Peyer's patch (tissue), 4 donors: ENCODE measurements around the gene NIPSNAP2. TPM values are rescaled to one million over a fixed set of nuclear protein-coding genes. Genes with fewer than 3 reads are reported as not detected.
"Not testable (repeated sequence)": the region's sequence is repeated elsewhere in the genome, so short reads cannot be mapped to it uniquely, and the experiment has no call there.

Experiments used
- DNase-seq, 3 donors: peaks; one replicate each; pipeline ENCODE4 v3.0.0-alpha.2; 2017 to 2019
- H3K27ac ChIP-seq, 4 donors: fragments of 200-600 bp; sonication (generic); one replicate each; pipeline ENCODE4 v1.5.1; 2016 to 2019
- H3K27me3 ChIP-seq, 2 donors: fragments of 200-600 bp; sonication (generic); one replicate each; pipeline ENCODE4 v1.5.1; 2019
- H3K36me3 ChIP-seq, 3 donors: fragments of 200-600 bp; sonication (generic); one replicate each; pipeline ENCODE4 v1.5.1; 2016 to 2019
- H3K4me1 ChIP-seq, 4 donors: fragments of 200-600 bp; sonication (generic); one replicate each; pipeline ENCODE4 v1.5.1; 2016 to 2019
- H3K4me3 ChIP-seq, 4 donors: fragments of 200-600 bp; sonication (generic); 1 replicate in 3 of 4; 2 replicates in 1 of 4; pipeline ENCODE4 v1.5.1; 2016 to 2019; ENCODE audit warnings: mild to moderate bottlenecking in 1 of 4
- H3K9me3 ChIP-seq, 4 donors: fragments of 200-600 bp; sonication (generic); one replicate each; pipeline ENCODE4 v1.5.1; 2016 to 2019; ENCODE audit warnings: mild to moderate bottlenecking in 1 of 4
- POLR2A ChIP-seq, 2 donors: fragments of 450-650 bp; IDR thresholded peaks; one replicate each; pipeline ENCODE4 v1.5.1; 2017; ENCODE audit warnings: antibody characterized with exemption in 2 of 2, mild to moderate bottlenecking in 2 of 2, moderate library complexity in 2 of 2
- total RNA-seq, 4 donors: library from RNA; depleted of rRNA; stranded (reverse); fragments of >200 nt; gene quantifications; one replicate each; pipeline ENCODE4 v1.1.0, GENCODE V29; 2016
- TF ChIP-seq, protein P1 (sequence below), 6 experiments: fragments of 450-650 bp in 4 of 6; fragments of 200-600 bp in 2 of 6; sonication (generic) in 1 of 6; IDR thresholded peaks; one replicate each; pipeline ENCODE4 v1.5.1; 2017 to 2019; ENCODE audit warnings: antibody characterized with exemption in 6 of 6, mild to moderate bottlenecking in 3 of 6, moderate library complexity in 1 of 6

NIPSNAP2 gene
- total RNA-seq, 4 donors from 2014 or later: 37.5 to 87.5 (median 54.2) TPM

DNA sequence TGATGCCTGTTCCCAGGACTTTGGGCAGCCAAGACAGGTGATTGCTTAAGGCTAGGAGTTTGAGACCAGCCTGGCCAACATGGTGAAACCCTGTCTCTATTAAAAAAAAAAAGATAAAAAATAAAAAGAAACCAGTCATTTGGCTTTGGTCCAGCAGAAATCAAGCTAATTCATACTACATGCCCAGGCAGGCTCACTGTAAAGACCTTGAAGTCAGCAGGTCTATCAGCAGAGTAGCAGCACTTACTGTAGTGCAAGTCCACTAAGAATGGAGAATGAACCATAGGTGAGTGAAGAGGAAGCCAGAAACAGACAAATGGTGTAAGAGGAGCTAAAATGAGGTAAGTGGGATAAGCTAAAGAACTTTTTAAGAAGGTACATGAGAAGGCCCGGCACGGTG lies 62.2 kb downstream of the NIPSNAP2 start:
- no peaks in the 10 kb centered on the region for H3K27me3 ChIP-seq
- no peak for DNase-seq
- TF ChIP-seq, protein P1, sequence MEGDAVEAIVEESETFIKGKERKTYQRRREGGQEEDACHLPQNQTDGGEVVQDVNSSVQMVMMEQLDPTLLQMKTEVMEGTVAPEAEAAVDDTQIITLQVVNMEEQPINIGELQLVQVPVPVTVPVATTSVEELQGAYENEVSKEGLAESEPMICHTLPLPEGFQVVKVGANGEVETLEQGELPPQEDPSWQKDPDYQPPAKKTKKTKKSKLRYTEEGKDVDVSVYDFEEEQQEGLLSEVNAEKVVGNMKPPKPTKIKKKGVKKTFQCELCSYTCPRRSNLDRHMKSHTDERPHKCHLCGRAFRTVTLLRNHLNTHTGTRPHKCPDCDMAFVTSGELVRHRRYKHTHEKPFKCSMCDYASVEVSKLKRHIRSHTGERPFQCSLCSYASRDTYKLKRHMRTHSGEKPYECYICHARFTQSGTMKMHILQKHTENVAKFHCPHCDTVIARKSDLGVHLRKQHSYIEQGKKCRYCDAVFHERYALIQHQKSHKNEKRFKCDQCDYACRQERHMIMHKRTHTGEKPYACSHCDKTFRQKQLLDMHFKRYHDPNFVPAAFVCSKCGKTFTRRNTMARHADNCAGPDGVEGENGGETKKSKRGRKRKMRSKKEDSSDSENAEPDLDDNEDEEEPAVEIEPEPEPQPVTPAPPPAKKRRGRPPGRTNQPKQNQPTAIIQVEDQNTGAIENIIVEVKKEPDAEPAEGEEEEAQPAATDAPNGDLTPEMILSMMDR (IDR thresholded peaks at IDR 0.05): no peak
- no peak for TF ChIP-seq POLR2A (IDR thresholded peaks at IDR 0.05)
- no peak overlapping the region for H3K4me3 ChIP-seq
- peaks cover 0 to 9% (median 0%) of the 10 kb centered on the region in 4 donors for H3K4me1 ChIP-seq
- H3K36me3 ChIP-seq: no peaks in the 10 kb centered on the region
- no peak overlapping the region for H3K27ac ChIP-seq
- no peaks in the 10 kb centered on the region for H3K9me3 ChIP-seq

DNA sequence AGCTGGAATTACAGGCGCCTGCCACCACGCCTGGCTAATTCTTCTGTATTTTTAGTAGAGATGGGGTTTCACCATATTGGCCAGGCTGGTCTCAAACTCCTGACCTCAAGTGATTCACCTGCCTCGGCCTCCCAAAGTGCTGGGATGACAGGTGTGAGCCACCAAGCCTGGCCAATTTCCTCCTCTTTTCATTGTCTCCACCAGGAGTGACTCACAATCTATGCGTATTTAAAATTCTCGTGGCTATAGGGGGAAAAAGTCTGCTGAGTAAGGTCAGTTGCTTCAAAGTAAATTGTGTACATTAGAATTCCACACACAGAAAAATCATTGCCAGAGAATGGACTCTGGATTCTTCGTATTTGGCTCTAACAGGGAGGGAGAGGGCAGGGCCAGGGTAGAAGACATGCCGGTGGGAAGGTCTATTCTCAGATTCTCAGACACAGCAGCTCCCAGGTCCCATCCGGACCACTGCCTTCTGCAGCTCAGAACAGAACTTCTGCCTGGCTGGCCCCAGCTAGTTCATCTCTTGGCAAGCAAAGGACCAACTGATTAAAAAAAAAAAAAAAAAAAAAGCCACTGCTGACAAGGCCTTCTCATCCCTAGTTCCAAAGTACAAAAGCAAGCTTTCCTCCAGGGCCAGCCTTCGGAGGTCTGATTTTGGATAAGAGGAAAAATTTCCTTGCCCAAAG lies 64.7 kb downstream of the NIPSNAP2 start:
- H3K27me3 ChIP-seq: no peaks in the 10 kb centered on the region
- H3K4me1 ChIP-seq: peaks cover 0 to 16% (median 1%) of the 10 kb centered on the region in 4 donors
- no peak for TF ChIP-seq POLR2A (IDR thresholded peaks at IDR 0.05)
- TF ChIP-seq, protein P1 (IDR thresholded peaks at IDR 0.05): no peak
- no peak overlapping the region for H3K4me3 ChIP-seq
- no peaks in the 10 kb centered on the region for H3K36me3 ChIP-seq
- no peak for DNase-seq
- H3K9me3 ChIP-seq: no peaks in the 10 kb centered on the region
- peak overlapping the region in 2 of 4 donors; percentile 26 to 59 for H3K27ac ChIP-seq

DNA sequence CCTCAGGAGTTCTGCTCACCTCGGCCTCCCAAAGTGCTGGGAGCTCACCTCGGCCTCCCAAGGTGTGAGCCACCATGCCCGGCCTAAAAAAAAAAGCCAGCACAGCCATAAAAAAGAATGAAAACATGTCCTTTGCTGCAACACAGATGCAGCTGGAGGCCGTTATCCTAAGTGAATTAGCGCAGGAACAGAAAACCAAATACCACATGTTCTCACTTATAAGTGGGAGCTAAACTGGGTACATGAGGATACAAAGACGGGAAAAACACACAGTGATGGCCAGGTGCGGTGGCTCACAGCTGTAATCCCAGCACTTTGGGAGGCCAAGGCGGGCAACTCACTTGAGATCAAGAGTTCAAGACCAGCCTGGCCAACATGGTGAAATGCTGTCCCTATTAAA lies 66.0 kb downstream of the NIPSNAP2 start:
- DNase-seq: no peak
- Histone ChIP-seq H3K27ac (no peak overlapping the region), H3K4me1 (peaks cover 0 to 16% (median 2%) of the 10 kb centered on the region in 4 donors), H3K36me3 (no peaks in the 10 kb centered on the region), H3K9me3 (no peaks in the 10 kb centered on the region), H3K4me3 (no peak overlapping the region), H3K27me3 (no peaks in the 10 kb centered on the region)
- no peak for TF ChIP-seq POLR2A (IDR thresholded peaks at IDR 0.05)
- TF ChIP-seq, protein P1 (IDR thresholded peaks at IDR 0.05): no peak

DNA sequence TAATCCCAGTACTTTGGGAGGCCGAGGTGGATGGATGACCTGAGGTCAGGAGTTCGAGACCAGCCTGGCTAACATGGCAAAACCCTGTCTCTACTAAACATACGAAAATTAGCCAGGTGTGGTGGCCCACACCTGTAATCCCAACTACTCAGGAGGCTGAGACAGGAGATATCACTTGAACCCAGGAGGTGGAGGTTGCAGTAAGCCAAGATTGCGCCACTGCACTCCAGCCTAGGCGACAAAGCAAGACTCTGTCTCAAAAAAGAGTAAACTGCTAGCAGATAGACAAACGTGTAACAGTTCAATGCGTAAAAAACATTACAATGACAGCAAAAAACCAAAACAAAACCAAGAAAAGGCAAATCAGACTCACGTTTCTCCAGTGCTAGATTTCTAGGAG lies 67.2 kb downstream of the NIPSNAP2 start:
- H3K27me3 ChIP-seq, H3K27ac ChIP-seq, H3K4me3 ChIP-seq, H3K9me3 ChIP-seq, DNase-seq, H3K36me3 ChIP-seq: not testable (repeated sequence)
- H3K4me1 ChIP-seq: peaks cover 0 to 16% (median 2%) of the 10 kb centered on the region in 4 donors

DNA sequence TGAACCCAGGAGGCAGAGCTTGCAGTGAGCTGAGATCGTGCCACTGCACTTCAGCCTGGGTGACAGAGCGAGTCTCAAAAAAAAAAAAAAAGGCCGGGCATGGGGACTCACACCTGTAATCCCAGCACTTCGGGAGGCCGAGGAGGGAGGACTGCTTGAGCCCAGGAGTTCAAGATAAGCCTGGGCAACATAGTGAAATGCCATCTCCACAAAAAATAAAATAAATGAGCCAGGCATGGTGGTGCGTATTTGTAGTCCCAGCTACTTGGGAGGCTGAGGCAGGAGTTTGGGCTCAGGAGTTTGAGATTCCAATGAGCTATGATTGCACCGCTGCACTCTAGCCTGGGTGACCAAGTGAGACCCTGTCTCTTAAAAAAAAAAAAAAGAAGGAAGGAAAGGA lies 68.2 kb downstream of the NIPSNAP2 start:
- peaks cover 0 to 16% (median 2%) of the 10 kb centered on the region in 4 donors for H3K4me1 ChIP-seq
- not testable (repeated sequence) for DNase-seq, H3K27me3 ChIP-seq, H3K9me3 ChIP-seq, H3K27ac ChIP-seq, H3K36me3 ChIP-seq, H3K4me3 ChIP-seq

DNA sequence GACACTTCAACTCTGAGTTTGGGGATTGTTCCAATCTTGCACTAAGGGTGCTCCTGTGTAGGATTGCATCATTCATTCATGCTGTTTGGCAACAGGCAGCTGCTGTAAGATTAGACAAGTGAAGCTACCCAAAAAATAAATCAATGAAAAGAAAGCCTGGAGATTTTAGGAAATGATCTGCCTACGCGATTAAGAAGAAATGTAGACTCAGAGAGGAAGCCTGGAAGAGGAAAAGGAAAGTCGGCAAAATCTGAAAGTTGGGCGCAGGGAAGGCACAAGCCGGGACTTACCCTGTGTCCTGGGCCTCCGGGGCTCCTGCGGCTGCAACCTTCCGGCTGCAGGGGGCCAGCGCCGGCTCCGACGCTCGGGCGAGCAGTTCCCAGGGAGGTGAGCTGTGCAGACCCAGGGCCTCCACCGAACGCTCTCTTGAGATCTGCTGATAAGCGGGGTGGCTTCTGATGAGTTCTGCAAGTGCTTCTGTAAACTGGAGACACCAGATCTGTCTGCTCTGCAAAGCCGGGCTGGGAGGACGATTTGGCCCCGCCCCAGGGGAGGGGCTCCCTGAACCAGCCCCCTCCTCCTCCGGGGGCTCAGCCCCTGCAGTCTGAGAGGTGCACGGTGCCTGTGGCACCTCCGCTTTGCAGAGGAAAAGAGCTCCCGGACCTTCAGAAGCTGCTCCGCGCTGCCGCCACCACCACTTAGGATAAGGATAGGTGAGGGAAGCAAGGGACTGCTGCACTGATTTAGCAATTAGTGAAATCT lies 69.5 kb downstream of the NIPSNAP2 start:
- Histone ChIP-seq H3K27ac (peak overlapping the region; percentile 27 to 71 (median 51)), H3K9me3 (no peaks in the 10 kb centered on the region), H3K36me3 (no peaks in the 10 kb centered on the region), H3K4me1 (peaks cover 0 to 11% (median 2%) of the 10 kb centered on the region in 4 donors), H3K4me3 (peak overlapping the region; percentile 38 to 77 (median 59)), H3K27me3 (no peaks in the 10 kb centered on the region)
- TF ChIP-seq, protein P1 (IDR thresholded peaks at IDR 0.05): peak in 4 of 6 experiments; percentile 20 to 44 (median 32)
- TF ChIP-seq POLR2A (IDR thresholded peaks at IDR 0.05): peak in 1 of 2 donors; percentile 11
- DNase-seq: peak; percentile 67 to 83 (median 76)
